GM23338 (cell line): ENCODE measurements around the gene KIF5A.

Experiments used
- CTCF ChIP-seq, 2 experiments: fragments of 200-600 bp in 1 of 2; sonication (generic) in 1 of 2; conservative IDR thresholded peaks; 2 replicates each; pipeline versions ENCODE4 v1.5.1 to v1.6.1; 2016 to 2017; ENCODE audit warnings: antibody characterized with exemption in 2 of 2, low read depth in 2 of 2, mild to moderate bottlenecking in 2 of 2, moderate library complexity in 1 of 2
- EZH2 ChIP-seq: fragments of 200-600 bp; sonication (generic); IDR thresholded peaks from one replicate; pipeline ENCODE4 v1.8.0; 2017; ENCODE audit warnings: antibody characterized with exemption, mild to moderate bottlenecking, low read depth; ENCODE audit not compliant: unreplicated experiment
- JUNB ChIP-seq: IDR thresholded peaks from one replicate; pipeline ENCODE4 v1.6.1; 2016; ENCODE audit warnings: antibody characterized with exemption; ENCODE audit not compliant: unreplicated experiment
- POLR2AphosphoS5 ChIP-seq: IDR thresholded peaks from 2 replicates; pipeline ENCODE4 v1.6.1; 2016; ENCODE audit warnings: antibody characterized with exemption, low read depth

- TF ChIP-seq CTCF (conservative IDR thresholded peaks at IDR 0.05; ENCODE audit: low read depth in 2 of 2) = no peak
- no peak for TF ChIP-seq POLR2AphosphoS5
- TF ChIP-seq JUNB = no peak
- no peak for TF ChIP-seq EZH2
Observed at GRCh38 chr12:57513266-57513665, 36.6 kb upstream of the KIF5A start.
